Neutrophil (primary cell): ENCODE measurements around the gene ATP6V1C2.

Experiments used
- H3K27ac ChIP-seq: fragments of 200-600 bp; sonication (generic); 2 replicates; pipeline ENCODE4 v1.5.1; 2016; ENCODE audit warnings: mild to moderate bottlenecking, moderate library complexity
- H3K27me3 ChIP-seq: fragments of 200-600 bp; sonication (generic); 2 replicates; pipeline ENCODE4 v1.6.0; 2016; ENCODE audit warnings: mild to moderate bottlenecking
- H3K36me3 ChIP-seq: fragments of 200-600 bp; sonication (generic); 2 replicates; pipeline ENCODE4 v1.5.1; 2017
- H3K4me1 ChIP-seq, 2 experiments: fragments of 200-600 bp in 1 of 2; sonication (generic) in 1 of 2; 1 replicate in 1 of 2; 2 replicates in 1 of 2; pipeline versions ENCODE4 v1.5.1 to v1.6.1; 2013 to 2016; ENCODE audit warnings: low read depth in 1 of 2, low read length in 1 of 2, mild to moderate bottlenecking in 1 of 2, moderate library complexity in 1 of 2; ENCODE audit not compliant: control insufficient read depth in 1 of 2, insufficient read depth in 1 of 2
- H3K4me3 ChIP-seq, 2 experiments: fragments of 200-600 bp in 1 of 2; sonication (generic) in 1 of 2; 1 replicate in 1 of 2; 2 replicates in 1 of 2; pipeline ENCODE4 v1.5.1; 2013 to 2016; ENCODE audit warnings: low read depth in 1 of 2, low read length in 1 of 2, mild to moderate bottlenecking in 1 of 2, moderate library complexity in 1 of 2
- H3K9me3 ChIP-seq: fragments of 200-600 bp; sonication (generic); 2 replicates; pipeline ENCODE4 v1.5.1; 2016
- TF ChIP-seq, protein P1 (sequence below): fragments of 200-600 bp; sonication (generic); IDR thresholded peaks from 2 replicates; pipeline ENCODE4 v1.5.1; 2016; ENCODE audit warnings: antibody characterized with exemption

The ATP6V1C2 gene

DNA sequence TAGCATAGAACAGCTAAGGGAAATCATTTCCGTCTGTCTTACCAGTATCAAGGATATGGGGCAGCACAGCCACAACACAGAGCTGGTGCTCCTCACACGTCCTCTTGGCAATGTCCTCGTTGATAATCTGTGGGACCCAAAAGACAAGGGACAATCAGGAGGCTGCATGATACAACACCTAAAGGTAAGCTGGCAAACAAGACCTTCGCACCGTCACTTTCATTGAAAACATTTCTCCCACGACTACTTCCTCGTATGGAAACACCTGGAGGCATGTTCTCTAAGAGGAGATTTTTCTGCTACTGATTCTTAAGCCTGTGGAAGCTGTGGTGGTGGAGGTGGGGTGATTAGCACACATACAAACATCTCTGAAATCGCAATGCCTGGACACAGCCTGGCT, 67.4 kb downstream of the ATP6V1C2 start:
- H3K27ac ChIP-seq: no peak overlapping the region
- H3K4me3 ChIP-seq: no peak overlapping the region
- no peaks in the 10 kb centered on the region for H3K4me1 ChIP-seq
- peaks cover 91% of the 10 kb centered on the region for H3K36me3 ChIP-seq
- TF ChIP-seq, protein P1, sequence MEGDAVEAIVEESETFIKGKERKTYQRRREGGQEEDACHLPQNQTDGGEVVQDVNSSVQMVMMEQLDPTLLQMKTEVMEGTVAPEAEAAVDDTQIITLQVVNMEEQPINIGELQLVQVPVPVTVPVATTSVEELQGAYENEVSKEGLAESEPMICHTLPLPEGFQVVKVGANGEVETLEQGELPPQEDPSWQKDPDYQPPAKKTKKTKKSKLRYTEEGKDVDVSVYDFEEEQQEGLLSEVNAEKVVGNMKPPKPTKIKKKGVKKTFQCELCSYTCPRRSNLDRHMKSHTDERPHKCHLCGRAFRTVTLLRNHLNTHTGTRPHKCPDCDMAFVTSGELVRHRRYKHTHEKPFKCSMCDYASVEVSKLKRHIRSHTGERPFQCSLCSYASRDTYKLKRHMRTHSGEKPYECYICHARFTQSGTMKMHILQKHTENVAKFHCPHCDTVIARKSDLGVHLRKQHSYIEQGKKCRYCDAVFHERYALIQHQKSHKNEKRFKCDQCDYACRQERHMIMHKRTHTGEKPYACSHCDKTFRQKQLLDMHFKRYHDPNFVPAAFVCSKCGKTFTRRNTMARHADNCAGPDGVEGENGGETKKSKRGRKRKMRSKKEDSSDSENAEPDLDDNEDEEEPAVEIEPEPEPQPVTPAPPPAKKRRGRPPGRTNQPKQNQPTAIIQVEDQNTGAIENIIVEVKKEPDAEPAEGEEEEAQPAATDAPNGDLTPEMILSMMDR: no peak
- no peaks in the 10 kb centered on the region for H3K27me3 ChIP-seq
- H3K9me3 ChIP-seq: no peaks in the 10 kb centered on the region

DNA sequence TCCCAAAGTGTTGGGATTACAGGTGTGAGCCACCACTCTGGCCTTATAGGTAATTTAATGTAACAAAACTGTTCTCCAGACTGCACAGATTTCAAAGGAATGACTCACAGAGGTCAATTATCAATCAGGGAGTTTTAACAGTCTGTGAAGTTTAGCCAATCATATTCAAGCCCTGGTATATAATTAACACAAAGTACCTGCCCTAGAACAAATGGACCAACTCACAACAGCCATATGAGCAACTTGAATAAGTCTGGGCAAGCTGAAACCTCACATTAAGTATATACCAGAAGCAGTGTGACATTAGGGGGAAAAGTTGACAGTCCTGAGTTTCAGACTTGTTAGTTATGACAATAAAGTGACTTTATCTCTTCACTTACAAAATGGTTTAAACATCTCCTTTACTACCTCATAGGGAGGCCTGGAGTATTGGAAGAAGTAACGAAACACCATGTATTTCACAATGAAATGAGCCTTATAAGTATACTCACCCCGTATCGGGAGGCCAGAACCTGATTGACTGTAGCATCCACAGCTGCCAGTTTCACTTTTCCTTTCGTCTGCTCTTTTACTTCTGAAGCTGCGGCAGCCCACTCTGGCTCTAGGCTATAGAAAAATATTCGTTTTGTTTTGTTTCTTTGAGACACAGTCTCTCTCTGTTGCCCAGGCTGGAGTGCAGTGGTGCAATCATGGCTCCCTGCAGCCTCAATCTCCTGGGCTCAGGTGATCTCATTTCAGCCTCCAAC, 69.0 kb downstream of the ATP6V1C2 start:
- TF ChIP-seq, protein P1: no peak
- H3K4me3 ChIP-seq: no peak overlapping the region
- H3K27me3 ChIP-seq: no peaks in the 10 kb centered on the region
- H3K27ac ChIP-seq: no peak overlapping the region
- peaks cover 85% of the 10 kb centered on the region for H3K36me3 ChIP-seq
- no peaks in the 10 kb centered on the region for H3K4me1 ChIP-seq
- H3K9me3 ChIP-seq: no peaks in the 10 kb centered on the region

DNA sequence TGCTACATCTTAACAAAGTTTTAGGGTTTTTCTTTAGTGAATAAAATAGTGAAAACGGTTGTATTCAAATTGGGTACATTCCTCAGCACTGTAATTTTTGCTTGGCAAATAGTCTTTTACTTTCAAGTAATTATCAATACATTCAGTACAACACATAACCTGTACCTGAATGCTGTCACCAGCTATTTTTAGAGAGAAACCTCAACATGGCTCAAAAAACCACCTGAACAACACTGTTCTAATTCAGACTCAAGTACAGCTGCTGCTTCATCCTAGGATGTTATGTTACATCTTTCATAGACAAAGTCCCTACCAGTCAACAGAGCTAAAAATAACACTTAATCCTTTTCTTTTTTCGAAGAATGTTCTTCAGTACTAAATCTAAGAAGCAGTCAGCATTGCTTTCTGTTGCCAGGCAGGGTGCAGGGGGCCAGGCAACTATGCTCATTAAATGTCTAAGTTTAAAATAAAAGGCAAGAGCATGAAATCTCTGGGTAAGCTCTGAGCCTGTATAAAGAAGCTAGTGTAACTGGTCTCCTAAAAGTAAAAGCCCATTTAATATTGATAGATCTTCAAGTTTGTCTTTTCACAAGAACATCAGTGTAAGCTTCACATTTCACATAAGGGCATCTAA, 70.7 kb downstream of the ATP6V1C2 start:
- Histone ChIP-seq H3K9me3 (no peaks in the 10 kb centered on the region), H3K36me3 (peaks cover 80% of the 10 kb centered on the region), H3K27ac (no peak overlapping the region), H3K4me3 (no peak overlapping the region), H3K27me3 (no peaks in the 10 kb centered on the region), H3K4me1 (no peaks in the 10 kb centered on the region)
- TF ChIP-seq, protein P1: no peak

- no peaks in the 10 kb centered on the region for H3K9me3 ChIP-seq
- H3K36me3 ChIP-seq: peaks cover 79% of the 10 kb centered on the region
- no peak overlapping the region for H3K4me3 ChIP-seq
- H3K27me3 ChIP-seq: no peaks in the 10 kb centered on the region
- no peaks in the 10 kb centered on the region for H3K4me1 ChIP-seq
- TF ChIP-seq, protein P1: no peak
- H3K27ac ChIP-seq: no peak overlapping the region
Observed at GRCh38 chr2:10792660-10793400, 71.4 kb downstream of the ATP6V1C2 start.

- H3K36me3 ChIP-seq: peaks cover 72% of the 10 kb centered on the region
Observed at GRCh38 chr2:10793816-10794215, 72.4 kb downstream of the ATP6V1C2 start.

More at GRCh38 chr2:10793816-10794215, 72.4 kb downstream of the ATP6V1C2 start:
- H3K4me3 ChIP-seq: no peak overlapping the region
- TF ChIP-seq, protein P1: no peak
- H3K27ac ChIP-seq: no peak overlapping the region
- no peaks in the 10 kb centered on the region for H3K9me3 ChIP-seq
- H3K4me1 ChIP-seq: no peaks in the 10 kb centered on the region
- no peaks in the 10 kb centered on the region for H3K27me3 ChIP-seq
